NCI-H446 (cell line): ENCODE measurements around the gene CTH.
A peak's percentile ranks its signal among the peaks of the same experiment; 100 is the strongest.
"Not testable (repeated sequence)": the region's sequence is repeated elsewhere in the genome, so short reads cannot be mapped to it uniquely, and the experiment has no call there.

ENCODE experiments used
- DNase-seq, 2 experiments: peaks; one replicate each; lab custom pipeline; 2025; lab: John Stamatoyannopoulos, UW

CTH gene

GRCh38 chr1:70455291-70455690, 44.2 kb downstream of the CTH start:
- DNase-seq, result peak; percentile 43 to 82

DNA sequence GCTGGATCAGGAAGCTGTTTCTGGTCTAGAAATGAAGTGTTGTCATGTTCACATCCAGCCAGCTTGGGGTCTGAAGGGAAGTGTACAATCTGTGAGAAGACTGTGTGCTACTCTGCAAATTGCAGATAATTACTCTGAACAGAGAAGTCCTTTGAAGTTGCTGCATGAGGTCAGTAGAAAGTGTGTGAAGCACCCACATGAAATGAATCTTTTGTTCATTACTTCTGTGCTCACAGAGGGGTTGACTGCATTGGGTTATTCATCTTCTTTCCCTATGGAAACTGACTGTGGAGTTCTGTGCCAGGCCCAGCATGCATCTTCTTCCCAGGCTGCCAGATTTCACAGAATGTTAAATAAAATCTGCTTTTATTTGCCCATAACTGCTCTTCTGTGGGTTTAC, 47.1 kb downstream of the CTH start:
- DNase-seq, result peak; percentile 84 to 89

DNA sequence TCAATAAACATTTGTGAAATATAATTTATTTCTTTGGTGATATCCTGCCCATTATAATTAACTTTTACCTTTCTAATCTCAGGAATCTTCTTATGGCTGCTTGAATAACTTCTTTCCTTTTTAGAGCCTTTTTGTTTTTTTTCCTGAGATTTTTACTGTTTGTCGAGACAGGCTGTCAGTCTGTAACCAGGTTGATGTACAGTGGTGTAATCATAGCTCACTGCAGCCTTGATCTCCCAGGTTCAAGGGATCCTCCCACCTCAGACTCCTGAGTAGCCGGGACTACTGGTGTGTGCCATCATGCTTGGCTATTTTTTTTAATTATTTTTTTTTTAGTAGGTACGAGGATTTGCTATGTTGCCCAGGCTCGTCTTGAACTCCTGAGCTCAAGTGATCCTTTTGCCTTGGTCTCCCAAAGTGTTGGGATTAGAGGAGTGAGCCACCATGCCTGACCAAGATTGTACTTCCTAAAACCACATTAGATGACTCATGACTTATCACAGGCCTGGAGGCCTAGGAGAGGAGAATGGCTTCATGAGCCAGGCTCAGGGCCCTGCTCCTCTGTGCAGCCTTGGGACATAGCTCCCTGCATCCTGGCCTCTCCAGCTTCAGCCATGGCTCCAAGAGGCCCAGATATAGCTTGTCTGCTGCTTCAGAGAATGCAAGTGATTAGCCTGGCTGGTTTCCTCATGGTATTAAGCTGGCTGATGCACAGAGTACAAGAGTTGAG, 48.6 kb downstream of the CTH start:
- DNase-seq, result no peak

DNA sequence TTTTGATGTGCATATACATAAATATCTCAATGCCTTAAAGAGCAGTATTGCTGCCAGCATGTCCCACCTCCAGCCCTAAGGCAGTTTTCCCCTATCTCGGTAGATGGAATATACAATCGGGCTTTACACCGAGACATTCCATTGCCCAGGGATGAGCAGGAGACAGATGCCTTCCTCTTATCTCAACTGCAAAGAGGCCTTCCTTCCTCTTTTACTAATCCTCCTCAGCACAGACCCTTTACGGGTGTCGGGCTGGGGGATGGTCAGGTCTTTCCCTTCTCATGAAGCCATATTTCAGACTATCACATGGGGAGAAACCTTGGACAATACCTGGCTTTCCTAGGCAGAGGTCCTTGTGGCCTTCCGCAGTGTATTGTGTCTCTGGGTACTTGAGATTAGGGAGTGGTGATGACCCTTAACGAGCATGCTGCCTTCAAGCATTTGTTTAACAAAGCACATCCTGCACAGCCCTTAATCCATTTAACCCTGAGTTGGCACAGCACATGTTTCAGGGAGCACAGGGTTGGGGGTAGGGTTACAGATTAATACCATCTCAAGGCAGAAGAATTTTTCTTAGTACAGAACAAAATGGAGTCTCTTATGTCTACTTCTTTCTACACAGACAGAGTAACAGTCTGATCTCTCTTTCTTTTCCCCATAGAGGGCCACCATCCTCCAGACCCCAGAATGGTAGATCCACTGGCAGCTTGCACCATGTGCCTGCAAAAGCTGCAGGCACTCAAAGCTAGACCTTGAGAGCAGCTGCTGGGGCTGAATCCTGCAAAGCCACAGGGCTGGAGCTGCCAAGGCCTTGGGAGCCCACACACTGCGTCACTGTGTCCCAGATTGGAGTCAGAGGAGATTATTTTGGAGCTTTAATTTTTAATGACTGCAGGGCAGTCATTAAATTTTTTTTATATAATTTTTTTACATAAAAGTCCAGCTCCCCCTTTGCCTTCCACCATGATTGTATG, 50.0 kb downstream of the CTH start:
- not testable (repeated sequence) for DNase-seq

DNA sequence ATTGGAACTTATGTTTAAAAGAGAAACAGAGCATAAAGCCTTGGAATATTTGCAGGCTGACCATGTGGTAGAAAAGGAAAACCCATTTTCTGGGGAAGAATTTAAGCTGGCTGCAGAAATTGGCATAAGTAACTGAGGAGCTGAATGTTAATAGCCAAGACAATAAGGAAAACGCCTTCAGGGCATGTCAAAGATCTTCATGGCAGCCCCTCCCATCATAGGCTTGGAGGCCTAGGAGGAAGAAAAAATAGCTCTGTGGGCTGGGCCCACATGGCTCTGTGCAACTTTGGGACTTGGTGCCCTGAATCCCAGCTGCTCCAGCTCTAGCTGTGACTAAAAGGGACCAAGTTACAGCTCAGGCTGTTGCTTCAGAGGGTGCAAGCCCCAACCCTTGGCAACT, 51.5 kb downstream of the CTH start:
- DNase-seq, result peak in 1 of 2 experiments; percentile 19

GRCh38 chr1:70465911-70466310, 54.8 kb downstream of the CTH start:
- DNase-seq, result no peak

DNA sequence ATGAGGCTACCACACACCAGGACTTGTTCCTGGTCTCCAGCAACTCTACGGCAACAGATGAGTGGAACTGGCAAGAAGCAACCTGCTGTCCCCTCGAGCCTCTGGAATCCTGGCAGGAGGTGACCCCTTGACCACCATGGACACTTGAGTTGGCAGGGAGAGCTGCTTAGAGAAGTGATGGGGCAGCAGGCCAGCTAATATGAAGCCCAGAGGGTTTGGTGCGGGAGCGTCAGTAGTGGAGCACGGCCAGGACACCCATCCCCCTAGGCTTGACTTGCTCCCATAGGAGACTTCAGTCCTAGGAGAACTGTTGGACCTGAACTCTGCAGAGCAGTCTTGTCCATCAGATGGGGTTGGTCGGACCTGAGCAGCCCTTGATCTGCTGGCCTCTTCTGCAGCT, 56.5 kb downstream of the CTH start:
- no peak for DNase-seq

DNA sequence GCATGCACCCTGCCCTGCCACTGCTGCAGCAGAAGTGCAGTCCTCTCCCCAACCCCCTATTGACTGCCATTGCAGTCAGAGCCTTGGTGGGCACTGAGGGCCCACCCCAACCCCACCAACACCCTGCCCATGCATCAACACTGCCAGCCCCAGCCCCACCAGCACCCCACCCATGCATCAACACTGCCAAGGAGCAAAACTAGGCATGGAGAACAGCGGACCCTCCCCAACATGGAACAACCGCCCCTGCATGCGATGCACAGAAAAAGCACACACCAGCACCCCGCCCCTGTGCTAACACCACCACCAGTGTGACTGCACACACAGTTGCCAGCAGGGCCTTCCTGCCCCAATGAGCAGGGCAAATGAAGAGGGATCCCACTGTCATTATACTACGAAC, 57.1 kb downstream of the CTH start:
- DNase-seq, result no peak

DNA sequence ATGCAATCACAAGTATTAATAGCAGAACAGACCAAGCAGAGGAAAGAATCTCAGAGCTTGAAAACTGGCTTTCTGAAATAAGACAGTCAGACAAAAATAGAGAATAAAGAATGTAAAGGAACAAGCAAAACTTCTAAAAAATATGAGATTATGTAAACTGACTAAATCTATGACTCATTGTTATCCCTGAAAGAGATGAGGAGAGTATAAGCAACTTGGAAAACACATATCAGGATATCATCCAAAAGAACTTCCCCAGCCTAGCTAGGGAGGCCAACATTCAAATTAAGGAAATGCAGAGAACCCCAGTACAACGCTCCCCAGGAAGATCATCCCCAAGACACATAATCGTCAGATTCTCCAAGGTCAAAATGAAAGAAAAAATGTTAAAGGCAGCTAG, 58.1 kb downstream of the CTH start:
- DNase-seq, result not testable (repeated sequence)

DNA sequence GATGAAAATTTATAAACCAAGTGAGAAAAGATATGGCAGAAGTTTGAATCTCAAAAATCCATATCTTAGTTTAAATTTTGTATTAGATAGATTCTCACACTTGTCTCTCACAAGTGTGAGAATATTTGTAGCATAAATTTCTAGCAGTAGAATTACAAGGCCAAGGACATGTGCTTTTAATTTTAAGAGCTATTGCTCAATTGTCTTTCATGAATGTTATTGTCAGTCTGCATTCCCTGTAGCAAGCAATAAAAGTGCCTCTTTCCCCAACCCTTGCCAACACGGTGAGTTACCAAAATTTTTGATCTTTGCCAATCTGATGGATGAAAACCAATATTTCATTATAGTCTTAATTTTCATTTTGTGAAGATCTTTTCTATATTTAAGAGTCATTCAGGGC, 64.0 kb downstream of the CTH start:
- no peak for DNase-seq

GRCh38 chr1:70477090-70477489, 66.0 kb downstream of the CTH start:
- DNase-seq, result no peak

GRCh38 chr1:70477905-70478304, 66.8 kb downstream of the CTH start:
- DNase-seq, result not testable (repeated sequence)

GRCh38 chr1:70483342-70483741, 72.3 kb downstream of the CTH start:
- DNase-seq, result no peak

DNA sequence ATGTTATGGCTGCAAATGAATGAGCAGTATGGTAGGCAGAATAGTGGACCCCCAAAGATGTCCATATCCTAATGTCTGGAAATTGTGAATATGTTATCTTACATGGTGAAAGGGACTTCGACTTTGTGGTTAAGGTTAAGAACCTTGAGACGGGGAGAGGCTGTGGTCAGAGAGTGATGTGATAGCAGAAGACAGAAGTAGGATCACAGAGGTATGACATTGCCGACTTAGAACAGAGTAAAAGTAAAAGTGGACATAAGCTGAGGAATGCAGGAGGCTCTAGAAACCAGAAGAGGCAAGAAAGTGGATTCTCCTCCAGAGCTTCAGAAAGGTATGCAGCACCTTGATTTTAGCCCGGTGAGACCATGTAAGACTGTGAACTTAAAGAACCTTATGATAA, 74.6 kb downstream of the CTH start:
- DNase-seq, result no peak

GRCh38 chr1:70486676-70487458, 75.8 kb downstream of the CTH start:
- DNase-seq, result peak; percentile 98 to 100

DNA sequence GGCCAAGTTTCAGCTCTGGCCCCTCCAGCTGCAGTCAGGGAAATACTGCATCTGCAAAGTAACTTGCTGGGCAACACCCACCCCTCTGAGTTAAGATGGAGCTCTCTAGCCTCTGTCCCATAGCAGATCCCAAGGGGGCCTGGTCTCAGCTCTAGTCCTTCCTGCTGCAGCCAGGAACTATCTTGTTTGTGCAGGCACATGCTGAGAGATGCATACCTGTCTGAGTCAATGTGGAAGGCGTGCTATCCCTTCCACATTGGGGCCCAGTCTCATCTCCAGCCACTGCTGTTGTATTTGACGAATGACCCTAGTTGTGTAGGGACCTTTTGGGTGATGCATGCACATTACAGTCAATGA, 76.4 kb downstream of the CTH start:
- no peak for DNase-seq

DNA sequence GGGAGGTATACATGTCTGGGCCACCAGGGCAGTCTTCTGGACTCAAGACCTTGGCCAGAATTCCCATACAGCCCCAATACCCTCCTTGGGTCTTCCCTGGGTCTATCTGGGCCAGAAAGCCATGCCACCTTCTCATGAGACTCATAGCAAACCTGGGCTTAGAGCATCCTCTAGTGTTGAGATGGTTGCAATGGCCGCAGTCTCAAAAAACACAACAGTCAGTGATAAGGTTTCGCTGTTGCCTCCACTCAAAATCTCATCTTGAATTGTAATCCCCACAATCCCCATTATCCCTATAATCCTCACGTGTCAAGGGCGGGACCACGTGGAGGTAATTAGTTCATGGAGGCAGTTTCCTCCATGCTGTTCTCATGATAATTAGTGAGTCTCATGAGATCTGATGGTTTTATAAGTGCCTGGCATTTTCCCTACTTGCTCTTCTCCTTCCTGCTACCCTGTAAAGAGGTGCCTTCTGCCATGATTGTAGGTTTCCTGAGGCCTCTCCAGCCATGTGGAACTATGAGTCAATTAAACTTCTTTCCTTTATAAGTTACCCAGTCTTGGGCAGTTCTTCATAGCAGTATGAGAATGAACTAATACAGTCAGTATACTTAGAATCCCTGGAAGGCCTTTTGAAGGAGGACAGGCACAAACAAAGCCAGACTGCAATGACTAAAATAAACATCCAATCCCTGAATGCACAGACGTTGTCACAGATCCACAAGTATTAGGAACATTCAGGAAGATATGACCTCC, 77.0 kb downstream of the CTH start:
- peak; percentile 78 to 79 for DNase-seq
